ENCODE results near the gene MRPL54. TPM values are rescaled to one million over a fixed set of nuclear protein-coding genes. Genes with fewer than 3 reads are reported as not detected.

MRPL54 gene
- total RNA-seq, 1 experiment from 2014 or later: 67.1 TPM

- no peak for ATAC-seq
- Histone ChIP-seq H2AFZ (ENCODE audit: low read depth, low read length, poor library complexity, severe bottlenecking) (no peak overlapping the region), H3K4me2 (ENCODE audit: low read length) (peak overlapping the region; percentile 86), H4K20me1 (ENCODE audit: insufficient read depth) (no peaks in the 10 kb centered on the region), H3K9me3 (ENCODE audit: control insufficient read depth in 1 of 2, insufficient read depth in 1 of 2, low read depth in 1 of 2, low read length in 2 of 2) (no peaks in the 10 kb centered on the region), H3K9me2 (ENCODE audit: insufficient read depth) (no peaks in the 10 kb centered on the region), H3K36me3 (ENCODE audit: control insufficient read depth in 1 of 2, insufficient read depth in 2 of 2, low read length in 2 of 2) (no peaks in the 10 kb centered on the region), H3K4me1 (ENCODE audit: control insufficient read depth in 1 of 2, insufficient read depth in 2 of 2, low read length in 2 of 2) (peaks cover 42 to 85% of the 10 kb centered on the region in 2 experiments), H3K27me3 (ENCODE audit: insufficient read depth, low read length) (no peaks in the 10 kb centered on the region), H3K27ac (ENCODE audit: low read depth, low read length) (0 out of 2 replicates have a peak overlapping the region, but pooled peaks have one; percentile 9), H3K9ac (ENCODE audit: low read length) (no peak overlapping the region), H3K79me2 (ENCODE audit: insufficient read depth, low read length) (no peaks in the 10 kb centered on the region), H3K4me3 (replicated peaks in 1 of 2; ENCODE audit: low read depth in 1 of 2, low read length in 2 of 2) (no peak overlapping the region)
- TF ChIP-seq CEBPB (IDR thresholded peaks at IDR 0.05; ENCODE audit: low read depth) (no peak), POLR2AphosphoS5 (IDR thresholded peaks at IDR 0.05; ENCODE audit: low read depth, low read length) (no peak), CBX3 (IDR thresholded peaks at IDR 0.05; ENCODE audit: low read depth) (peak; percentile 36; the same call in 1 of the 2 replicates), MAX (IDR thresholded peaks at IDR 0.05) (no peak)
- RAD21 ChIA-PET (ENCODE audit: low non-redundant PET in 1 of 2, low total read pairs in 2 of 2, uncharacterized antibody in 2 of 2, unreplicated experiment in 2 of 2): interaction anchor here in 1 of 2 experiments (1.1 to 2.0 kb wide), 2 partner anchors 10 to 11 kb away, joined by 5 to 7 read pairs; partner anchors contain the start of gene TJP3
- no TSS peak for BruUV-seq (replicated peaks)
- intact Hi-C loops (cut with micrococcal nuclease): loop anchor here (10.0 kb wide), 1 partner anchor 485 kb away; no protein-coding TSS in a partner anchor
- POLR2A ChIA-PET: no interaction called here
- CTCF ChIA-PET: interaction anchor here (2.3 kb wide), 1 partner anchor 43 kb away, joined by 9 read pairs; the partner anchor contains the start of gene MRPL54
- no peak for DNase-seq (ENCODE audit: low read depth, low spot score)
Measured at GRCh38 chr19:3719868-3720267, 42.6 kb upstream of the MRPL54 start.

- peaks cover 48 to 88% of the 10 kb centered on the region in 2 experiments for H3K4me1 ChIP-seq (ENCODE audit: control insufficient read depth in 1 of 2, insufficient read depth in 2 of 2, low read length in 2 of 2)
- TF ChIP-seq JUND (IDR thresholded peaks at IDR 0.05): no peak
- TF ChIP-seq EGR1 (IDR thresholded peaks at IDR 0.05; ENCODE audit: low read depth): no peak
- intact Hi-C loops (cut with micrococcal nuclease): loop anchor here (10.0 kb wide), 1 partner anchor 484 kb away; no protein-coding TSS in a partner anchor
- H3K9ac ChIP-seq (ENCODE audit: low read length): 0 out of 2 replicates have a peak overlapping the region, but pooled peaks have one; percentile 29
- ATAC-seq: no peak
- H3K36me3 ChIP-seq (ENCODE audit: control insufficient read depth in 1 of 2, insufficient read depth in 2 of 2, low read length in 2 of 2): no peaks in the 10 kb centered on the region
- H2AFZ ChIP-seq (ENCODE audit: low read depth, low read length, poor library complexity, severe bottlenecking): no peak overlapping the region
- BruUV-seq (replicated peaks): no TSS peak
- ChIA-PET POLR2A (no interaction called here), CTCF (interaction anchor here (2.3 kb wide), 1 partner anchor 42 kb away, joined by 9 read pairs; the partner anchor contains the start of gene MRPL54), RAD21 (ENCODE audit: low non-redundant PET in 1 of 2, low total read pairs in 2 of 2, uncharacterized antibody in 2 of 2, unreplicated experiment in 2 of 2) (interaction anchor here in 1 of 2 experiments (1.1 to 2.0 kb wide), 2 partner anchors 10 to 12 kb away, joined by 5 to 7 read pairs; partner anchors contain the start of gene TJP3)
- H3K27me3 ChIP-seq (ENCODE audit: insufficient read depth, low read length): no peaks in the 10 kb centered on the region
- no peaks in the 10 kb centered on the region for H3K9me3 ChIP-seq (ENCODE audit: control insufficient read depth in 1 of 2, insufficient read depth in 1 of 2, low read depth in 1 of 2, low read length in 2 of 2)
- no peaks in the 10 kb centered on the region for H3K79me2 ChIP-seq (ENCODE audit: insufficient read depth, low read length)
- peak overlapping the region; percentile 62 for H3K4me2 ChIP-seq (ENCODE audit: low read length)
- H3K9me2 ChIP-seq (ENCODE audit: insufficient read depth): no peaks in the 10 kb centered on the region
- peak overlapping the region; percentile 9; the same call in 1 of the 2 replicates for H3K27ac ChIP-seq (ENCODE audit: low read depth, low read length)
- 0 out of 4 replicates have a peak overlapping the region, but pooled peaks of 1 of the 2 experiments have one; percentile 15 for H3K4me3 ChIP-seq (replicated peaks in 1 of 2; ENCODE audit: low read depth in 1 of 2, low read length in 2 of 2)
- H4K20me1 ChIP-seq (ENCODE audit: insufficient read depth): no peaks in the 10 kb centered on the region
- no peak for DNase-seq (ENCODE audit: low read depth, low spot score)
Measured at GRCh38 chr19:3720349-3720917, 42.0 kb upstream of the MRPL54 start.

Measured in HCT116 (cell line).